Measurements from ENCODE around the gene SULF2.
"Not testable (repeated sequence)": the region's sequence is repeated elsewhere in the genome, so short reads cannot be mapped to it uniquely, and the experiment has no call there.

Gene SULF2

GRCh38 chr20:47804972-47805371 lies 19.7 kb upstream of the SULF2 start:
- H3K4me1 ChIP-seq (ENCODE audit: control insufficient read depth in 1 of 2, insufficient read depth in 2 of 2, low read length in 2 of 2); H3K27ac ChIP-seq (ENCODE audit: low read depth, low read length); H3K36me3 ChIP-seq (ENCODE audit: control insufficient read depth in 1 of 2, insufficient read depth in 2 of 2, low read length in 2 of 2); H3K27me3 ChIP-seq (ENCODE audit: control insufficient read depth in 1 of 2, insufficient read depth in 2 of 2, low read length in 2 of 2); H3K9me3 ChIP-seq (ENCODE audit: control insufficient read depth in 1 of 2, low read length in 2 of 2); H3K9ac ChIP-seq (ENCODE audit: low read depth in 1 of 2, low read length in 2 of 2); H3K4me3 ChIP-seq (ENCODE audit: low read depth in 1 of 2, low read length in 2 of 2): not testable (repeated sequence)

GRCh38 chr20:47804224-47804825 lies 19.0 kb upstream of the SULF2 start:
- H3K27ac ChIP-seq (ENCODE audit: low read depth, low read length); H3K9ac ChIP-seq (ENCODE audit: low read depth in 1 of 2, low read length in 2 of 2); H3K9me3 ChIP-seq (ENCODE audit: control insufficient read depth in 1 of 2, low read length in 2 of 2); H3K4me1 ChIP-seq (ENCODE audit: control insufficient read depth in 1 of 2, insufficient read depth in 2 of 2, low read length in 2 of 2); H3K27me3 ChIP-seq (ENCODE audit: control insufficient read depth in 1 of 2, insufficient read depth in 2 of 2, low read length in 2 of 2); H3K4me3 ChIP-seq (ENCODE audit: low read depth in 1 of 2, low read length in 2 of 2); H3K36me3 ChIP-seq (ENCODE audit: control insufficient read depth in 1 of 2, insufficient read depth in 2 of 2, low read length in 2 of 2): not testable (repeated sequence)

- H3K4me1 ChIP-seq (ENCODE audit: control insufficient read depth in 1 of 2, insufficient read depth in 2 of 2, low read length in 2 of 2) = peaks cover 0 to 3% of the 10 kb centered on the region in 2 donors
- no peaks in the 10 kb centered on the region for H3K9me3 ChIP-seq (ENCODE audit: control insufficient read depth in 1 of 2, low read length in 2 of 2)
- H3K4me3 ChIP-seq (ENCODE audit: low read depth in 1 of 2, low read length in 2 of 2) = no peak overlapping the region
- no peak overlapping the region for H3K27ac ChIP-seq (ENCODE audit: low read depth, low read length)
- no peaks in the 10 kb centered on the region for H3K36me3 ChIP-seq (ENCODE audit: control insufficient read depth in 1 of 2, insufficient read depth in 2 of 2, low read length in 2 of 2)
- no peak overlapping the region for H3K9ac ChIP-seq (ENCODE audit: low read depth in 1 of 2, low read length in 2 of 2)
- H3K27me3 ChIP-seq (ENCODE audit: control insufficient read depth in 1 of 2, insufficient read depth in 2 of 2, low read length in 2 of 2) = no peaks in the 10 kb centered on the region
Observed at GRCh38 chr20:47802975-47803374, 17.7 kb upstream of the SULF2 start.

GRCh38 chr20:47802226-47802920 lies 17.1 kb upstream of the SULF2 start:
- Histone ChIP-seq H3K4me3 (ENCODE audit: low read depth in 1 of 2, low read length in 2 of 2) (no peak overlapping the region), H3K27ac (ENCODE audit: low read depth, low read length) (no peak overlapping the region), H3K27me3 (ENCODE audit: control insufficient read depth in 1 of 2, insufficient read depth in 2 of 2, low read length in 2 of 2) (no peaks in the 10 kb centered on the region), H3K36me3 (ENCODE audit: control insufficient read depth in 1 of 2, insufficient read depth in 2 of 2, low read length in 2 of 2) (no peaks in the 10 kb centered on the region), H3K9me3 (ENCODE audit: control insufficient read depth in 1 of 2, low read length in 2 of 2) (no peaks in the 10 kb centered on the region), H3K9ac (ENCODE audit: low read depth in 1 of 2, low read length in 2 of 2) (no peak overlapping the region), H3K4me1 (ENCODE audit: control insufficient read depth in 1 of 2, insufficient read depth in 2 of 2, low read length in 2 of 2) (peaks cover 0 to 3% of the 10 kb centered on the region in 2 donors)

GRCh38 chr20:47801759-47802158 lies 16.5 kb upstream of the SULF2 start:
- Histone ChIP-seq H3K27ac (ENCODE audit: low read depth, low read length) (no peak overlapping the region), H3K36me3 (ENCODE audit: control insufficient read depth in 1 of 2, insufficient read depth in 2 of 2, low read length in 2 of 2) (no peaks in the 10 kb centered on the region), H3K9me3 (ENCODE audit: control insufficient read depth in 1 of 2, low read length in 2 of 2) (no peaks in the 10 kb centered on the region), H3K27me3 (ENCODE audit: control insufficient read depth in 1 of 2, insufficient read depth in 2 of 2, low read length in 2 of 2) (no peaks in the 10 kb centered on the region), H3K4me1 (ENCODE audit: control insufficient read depth in 1 of 2, insufficient read depth in 2 of 2, low read length in 2 of 2) (peaks cover 0 to 3% of the 10 kb centered on the region in 2 donors), H3K4me3 (ENCODE audit: low read depth in 1 of 2, low read length in 2 of 2) (no peak overlapping the region), H3K9ac (ENCODE audit: low read depth in 1 of 2, low read length in 2 of 2) (no peak overlapping the region)

GRCh38 chr20:47801079-47801478 lies 15.8 kb upstream of the SULF2 start:
- H3K4me3 ChIP-seq (ENCODE audit: low read depth in 1 of 2, low read length in 2 of 2) = no peak overlapping the region
- H3K27me3 ChIP-seq (ENCODE audit: control insufficient read depth in 1 of 2, insufficient read depth in 2 of 2, low read length in 2 of 2) = no peaks in the 10 kb centered on the region
- H3K27ac ChIP-seq (ENCODE audit: low read depth, low read length) = no peak overlapping the region
- H3K36me3 ChIP-seq (ENCODE audit: control insufficient read depth in 1 of 2, insufficient read depth in 2 of 2, low read length in 2 of 2) = no peaks in the 10 kb centered on the region
- no peaks in the 10 kb centered on the region for H3K9me3 ChIP-seq (ENCODE audit: control insufficient read depth in 1 of 2, low read length in 2 of 2)
- no peak overlapping the region for H3K9ac ChIP-seq (ENCODE audit: low read depth in 1 of 2, low read length in 2 of 2)
- H3K4me1 ChIP-seq (ENCODE audit: control insufficient read depth in 1 of 2, insufficient read depth in 2 of 2, low read length in 2 of 2) = peaks cover 0 to under 1% of the 10 kb centered on the region in 2 donors

GRCh38 chr20:47800623-47801022 lies 15.3 kb upstream of the SULF2 start:
- Histone ChIP-seq H3K9me3 (ENCODE audit: control insufficient read depth in 1 of 2, low read length in 2 of 2) (no peaks in the 10 kb centered on the region), H3K27me3 (ENCODE audit: control insufficient read depth in 1 of 2, insufficient read depth in 2 of 2, low read length in 2 of 2) (no peaks in the 10 kb centered on the region), H3K4me1 (ENCODE audit: control insufficient read depth in 1 of 2, insufficient read depth in 2 of 2, low read length in 2 of 2) (no peaks in the 10 kb centered on the region), H3K4me3 (ENCODE audit: low read depth in 1 of 2, low read length in 2 of 2) (no peak overlapping the region), H3K9ac (ENCODE audit: low read depth in 1 of 2, low read length in 2 of 2) (no peak overlapping the region), H3K27ac (ENCODE audit: low read depth, low read length) (no peak overlapping the region), H3K36me3 (ENCODE audit: control insufficient read depth in 1 of 2, insufficient read depth in 2 of 2, low read length in 2 of 2) (no peaks in the 10 kb centered on the region)

- H3K27ac ChIP-seq (ENCODE audit: low read depth, low read length) = no peak overlapping the region
- H3K9ac ChIP-seq (ENCODE audit: low read depth in 1 of 2, low read length in 2 of 2) = no peak overlapping the region
- no peaks in the 10 kb centered on the region for H3K4me1 ChIP-seq (ENCODE audit: control insufficient read depth in 1 of 2, insufficient read depth in 2 of 2, low read length in 2 of 2)
- H3K9me3 ChIP-seq (ENCODE audit: control insufficient read depth in 1 of 2, low read length in 2 of 2) = no peaks in the 10 kb centered on the region
- no peaks in the 10 kb centered on the region for H3K36me3 ChIP-seq (ENCODE audit: control insufficient read depth in 1 of 2, insufficient read depth in 2 of 2, low read length in 2 of 2)
- H3K27me3 ChIP-seq (ENCODE audit: control insufficient read depth in 1 of 2, insufficient read depth in 2 of 2, low read length in 2 of 2) = no peaks in the 10 kb centered on the region
- H3K4me3 ChIP-seq (ENCODE audit: low read depth in 1 of 2, low read length in 2 of 2) = no peak overlapping the region
Observed at GRCh38 chr20:47799116-47799715, 13.9 kb upstream of the SULF2 start.

- Histone ChIP-seq H3K27me3 (ENCODE audit: control insufficient read depth in 1 of 2, insufficient read depth in 2 of 2, low read length in 2 of 2) (no peaks in the 10 kb centered on the region), H3K9ac (ENCODE audit: low read depth in 1 of 2, low read length in 2 of 2) (no peak overlapping the region), H3K9me3 (ENCODE audit: control insufficient read depth in 1 of 2, low read length in 2 of 2) (no peaks in the 10 kb centered on the region), H3K27ac (ENCODE audit: low read depth, low read length) (no peak overlapping the region), H3K4me3 (ENCODE audit: low read depth in 1 of 2, low read length in 2 of 2) (no peak overlapping the region), H3K36me3 (ENCODE audit: control insufficient read depth in 1 of 2, insufficient read depth in 2 of 2, low read length in 2 of 2) (no peaks in the 10 kb centered on the region), H3K4me1 (ENCODE audit: control insufficient read depth in 1 of 2, insufficient read depth in 2 of 2, low read length in 2 of 2) (no peaks in the 10 kb centered on the region)
Observed at GRCh38 chr20:47796971-47797370, 11.7 kb upstream of the SULF2 start.

GRCh38 chr20:47795214-47795907 lies 10.1 kb upstream of the SULF2 start:
- Histone ChIP-seq H3K27me3 (ENCODE audit: control insufficient read depth in 1 of 2, insufficient read depth in 2 of 2, low read length in 2 of 2) (no peaks in the 10 kb centered on the region), H3K4me3 (ENCODE audit: low read depth in 1 of 2, low read length in 2 of 2) (no peak overlapping the region), H3K27ac (ENCODE audit: low read depth, low read length) (no peak overlapping the region), H3K36me3 (ENCODE audit: control insufficient read depth in 1 of 2, insufficient read depth in 2 of 2, low read length in 2 of 2) (no peaks in the 10 kb centered on the region), H3K9me3 (ENCODE audit: control insufficient read depth in 1 of 2, low read length in 2 of 2) (no peaks in the 10 kb centered on the region), H3K4me1 (ENCODE audit: control insufficient read depth in 1 of 2, insufficient read depth in 2 of 2, low read length in 2 of 2) (peaks cover 0 to 3% of the 10 kb centered on the region in 2 donors), H3K9ac (ENCODE audit: low read depth in 1 of 2, low read length in 2 of 2) (no peak overlapping the region)
